GM18517 (cell line): Measurements from ENCODE around the gene CSAG1.
"Not testable (repeated sequence)": the region's sequence is repeated elsewhere in the genome, so short reads cannot be mapped to it uniquely, and the experiment has no call there.

Experiments
- ATAC-seq: cut with Tn5 transposase; IDR thresholded peaks from one replicate; pipeline ENCODE4 v1.9.1; 2021; ENCODE audit warnings: mild to moderate bottlenecking, moderate library complexity; ENCODE audit not compliant: unreplicated experiment

CSAG1 gene

DNA sequence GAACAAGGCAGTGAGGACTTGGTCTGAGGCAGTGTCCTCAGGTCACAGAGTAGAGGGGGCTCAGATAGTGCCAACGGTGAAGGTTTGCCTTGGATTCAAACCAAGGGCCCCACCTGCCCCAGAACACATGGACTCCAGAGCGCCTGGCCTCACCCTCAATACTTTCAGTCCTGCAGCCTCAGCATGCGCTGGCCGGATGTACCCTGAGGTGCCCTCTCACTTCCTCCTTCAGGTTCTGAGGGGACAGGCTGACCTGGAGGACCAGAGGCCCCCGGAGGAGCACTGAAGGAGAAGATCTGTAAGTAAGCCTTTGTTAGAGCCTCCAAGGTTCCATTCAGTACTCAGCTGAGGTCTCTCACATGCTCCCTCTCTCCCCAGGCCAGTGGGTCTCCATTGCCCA is 33.1 kb downstream of the CSAG1 start:
- ATAC-seq: not testable (repeated sequence)

DNA sequence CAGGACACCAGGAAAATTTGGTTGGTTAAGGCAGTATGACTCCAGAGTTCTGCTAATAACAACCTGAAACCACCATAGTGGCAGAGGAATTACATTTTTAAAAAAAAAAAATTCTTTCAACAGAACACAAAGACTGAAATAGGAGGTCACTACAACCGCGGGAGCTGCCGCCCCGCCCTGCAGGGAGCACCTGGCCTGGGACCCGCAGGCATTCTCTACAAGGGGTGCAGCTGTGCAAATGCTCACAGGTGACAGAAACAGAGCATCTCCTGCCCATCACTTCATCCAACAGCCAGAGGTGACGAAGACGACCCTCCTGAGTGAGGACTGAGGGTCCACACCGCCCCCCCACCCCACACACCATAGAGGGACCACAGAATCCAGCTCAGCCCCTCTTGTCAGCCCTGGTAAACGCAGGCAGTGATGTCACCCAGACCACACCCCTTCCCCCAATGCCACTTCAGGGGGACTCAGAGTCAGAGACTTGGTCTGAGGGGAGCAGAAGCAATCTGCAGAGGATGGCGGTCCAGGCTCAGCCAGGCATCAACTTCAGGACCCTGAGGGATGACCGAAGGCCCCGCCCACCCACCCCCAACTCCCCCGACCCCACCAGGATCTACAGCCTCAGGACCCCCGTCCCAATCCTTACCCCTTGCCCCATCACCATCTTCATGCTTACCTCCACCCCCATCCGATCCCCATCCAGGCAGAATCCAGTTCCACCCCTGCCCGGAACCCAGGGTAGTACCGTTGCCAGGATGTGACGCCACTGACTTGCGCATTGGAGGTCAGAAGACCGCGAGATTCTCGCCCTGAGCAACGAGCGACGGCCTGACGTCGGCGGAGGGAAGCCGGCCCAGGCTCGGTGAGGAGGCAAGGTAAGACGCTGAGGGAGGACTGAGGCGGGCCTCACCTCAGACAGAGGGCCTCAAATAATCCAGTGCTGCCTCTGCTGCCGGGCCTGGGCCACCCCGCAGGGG is 35.3 kb downstream of the CSAG1 start, which contains the start of gene MAGEA3:
MAGEA3 (plus strand) TSS at position 843 of the 980 bp plus-strand sequence. CDS start 2,039 bp downstream, outside the sequence.
- ATAC-seq: not testable (repeated sequence)

DNA sequence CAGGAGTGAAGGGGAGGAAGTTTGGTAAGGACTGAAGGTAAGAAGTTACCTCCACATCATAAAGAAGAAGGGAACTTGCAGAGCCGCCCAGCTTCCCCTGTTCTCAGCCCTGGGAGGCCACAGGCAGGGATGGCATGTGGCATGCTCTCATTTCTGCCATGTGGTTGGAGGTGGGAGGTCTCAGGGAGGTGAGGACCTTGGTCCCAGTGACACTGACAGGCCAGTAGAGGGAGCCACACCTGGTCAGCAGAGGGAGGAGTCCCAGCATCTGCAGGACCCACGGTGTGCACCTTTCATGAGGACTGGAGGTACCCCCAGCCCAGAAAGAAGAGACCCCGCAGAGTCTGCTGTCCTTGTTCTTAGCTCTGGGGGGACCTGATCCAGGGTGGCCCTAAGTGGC is 52.5 kb downstream of the CSAG1 start:
- peak; percentile 85 for ATAC-seq
